H1 (cell line): ENCODE measurements around the gene FHL2. TPM values are rescaled to one million over a fixed set of nuclear protein-coding genes. Genes with fewer than 3 reads are reported as not detected.

Experiments
- BCL11A ChIP-seq, 2 experiments: IDR thresholded peaks; one replicate each; pipeline ENCODE4 v1.6.1; 2011; ENCODE audit warnings: low read depth in 2 of 2, low read length in 2 of 2, mild to moderate bottlenecking in 2 of 2
- PHF8 ChIP-seq: fragments of 200-600 bp; sonication (generic); conservative IDR thresholded peaks from 2 replicates; pipeline ENCODE4 v1.7.1; 2012; ENCODE audit warnings: low read depth, mild to moderate bottlenecking, inconsistent platforms, low read length, moderate library complexity
- SP2 ChIP-seq: IDR thresholded peaks from 2 replicates; pipeline ENCODE4 v1.6.1; 2012; ENCODE audit warnings: mild to moderate bottlenecking, low read length, inconsistent platforms
- polyA plus RNA-seq, 7 experiments: library from polyadenylated mRNA; depleted of rRNA in 3 of 7; stranded (reverse) in 5 of 7; unstranded in 2 of 7; fragments of >200 nt in 5 of 7; fragments of 200-250 nt in 2 of 7; gene quantifications; 1 replicate in 5 of 7; 2 replicates in 1 of 7; 4 replicates in 1 of 7; pipeline versions ENCODE4 v1.2.1 to v1.2.3, GENCODE V29; 2011 to 2013; ENCODE audit warnings: missing spikeins in 2 of 7, mixed read lengths in 2 of 7
- total RNA-seq: library from RNA; stranded (reverse); fragmentation: NEBNext Ultra II Directional; extraction: Animal tissue kit (Norgen Biotek cat#: 25700); gene quantifications from 2 replicates; pipeline ENCODE4 v1.2.1, GENCODE V29; 2021

The FHL2 gene
- total and polyA plus RNA-seq, 2 of the 8 experiments (the other 6 are each of a cell fraction or from before 2014, with no cell fraction given), result 33.2 to 64.3 TPM

GRCh38 chr2:105373344-105373781 lies 25.5 kb downstream of the FHL2 start (continued):
- no peak for TF ChIP-seq SP2
- no peak for TF ChIP-seq PHF8
- TF ChIP-seq BCL11A (IDR thresholded peaks at IDR 0.05; ENCODE audit: low read depth in 2 of 2, low read length in 2 of 2), result no peak
